HCT116 (cell line): Measurements from ENCODE around the gene LAMTOR5.
"Not testable (repeated sequence)": the region's sequence is repeated elsewhere in the genome, so short reads cannot be mapped to it uniquely, and the experiment has no call there.

Experiments
- EZH2 ChIP-seq: fragments of 200-600 bp; sonication (generic); IDR thresholded peaks from 2 replicates; pipeline ENCODE4 v1.6.1; 2017; ENCODE audit warnings: antibody characterized with exemption, mixed run types
- EZH2phosphoT487 ChIP-seq: fragments of 200-600 bp; IDR thresholded peaks from 2 replicates; pipeline ENCODE4 v1.6.1; 2018; ENCODE audit warnings: antibody characterized with exemption, borderline replicate concordance
- POLR2A ChIP-seq: IDR thresholded peaks from 2 replicates; pipeline ENCODE4 v1.7.0; 2011; ENCODE audit warnings: borderline replicate concordance; ENCODE audit not compliant: insufficient read depth, insufficient read length; ENCODE audit errors: extremely low read depth
- POLR2AphosphoS5 ChIP-seq: IDR thresholded peaks from 2 replicates; pipeline ENCODE4 v1.6.1; 2011; ENCODE audit warnings: mild to moderate bottlenecking, low read depth, low read length, moderate library complexity
- RAD21 ChIP-seq: IDR thresholded peaks from 2 replicates; pipeline ENCODE4 v1.6.1; 2012; ENCODE audit warnings: low read depth, mild to moderate bottlenecking
- SIN3A ChIP-seq: IDR thresholded peaks from 2 replicates; pipeline ENCODE4 v1.6.1; 2012; ENCODE audit warnings: low read depth
- TCF7L2 ChIP-seq: IDR thresholded peaks from 2 replicates; pipeline ENCODE4 v1.7.0; 2011; ENCODE audit warnings: borderline replicate concordance, inconsistent platforms; ENCODE audit not compliant: insufficient read depth, insufficient read length; ENCODE audit errors: extremely low read depth
- ZNF274 ChIP-seq: fragments of 200-500 bp; sonication (Bioruptor generic); IDR thresholded peaks from 2 replicates; pipeline ENCODE4 v1.6.1; 2014; ENCODE audit warnings: mild to moderate bottlenecking, low read depth, low read length, inconsistent platforms
- TF ChIP-seq, protein P1 (sequence below), 3 experiments: fragments of 200-600 bp in 1 of 3; sonication (generic) in 1 of 3; IDR thresholded peaks in 2 of 3; conservative IDR thresholded peaks in 1 of 3; 2 replicates each; pipeline ENCODE4 v1.5.1; 2012 to 2017; ENCODE audit warnings: low read depth in 2 of 3, low read length in 2 of 3, antibody characterized with exemption in 1 of 3, borderline replicate concordance in 1 of 3, control low read depth in 1 of 3, mild to moderate bottlenecking in 1 of 3, mixed read lengths in 1 of 3, mixed run types in 1 of 3, moderate library complexity in 1 of 3; ENCODE audit not compliant: insufficient read depth in 1 of 3
- TF ChIP-seq, protein P2 (sequence below): IDR thresholded peaks from 2 replicates; pipeline ENCODE4 v1.6.1; 2012; ENCODE audit warnings: low read depth
- TF ChIP-seq, protein P3 (sequence below): IDR thresholded peaks from 2 replicates; pipeline ENCODE4 v1.6.1; 2012
- TF ChIP-seq, protein P4 (sequence below): IDR thresholded peaks from 2 replicates; pipeline ENCODE4 v1.6.1; 2012

DNA sequence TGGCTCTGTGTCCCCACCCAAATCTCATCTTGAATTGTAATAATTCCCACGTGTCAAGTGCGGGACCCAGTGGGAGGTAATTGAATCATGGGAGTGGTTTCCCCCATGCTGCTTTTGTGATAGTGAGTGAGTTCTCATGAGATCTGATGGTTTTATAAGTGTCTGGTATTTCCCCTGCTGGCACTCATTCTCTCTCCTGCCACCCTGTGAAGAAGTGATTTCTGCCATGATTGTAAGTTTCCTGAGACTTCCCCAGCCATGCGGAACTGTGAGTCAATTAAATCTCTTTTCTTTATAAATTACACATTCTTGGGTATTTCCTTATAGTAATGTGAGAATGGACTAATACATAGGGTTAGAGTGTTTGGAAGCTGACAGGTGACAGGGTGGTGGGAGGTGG, 32.4 kb upstream of the LAMTOR5 start:
- TF ChIP-seq, protein P1, sequence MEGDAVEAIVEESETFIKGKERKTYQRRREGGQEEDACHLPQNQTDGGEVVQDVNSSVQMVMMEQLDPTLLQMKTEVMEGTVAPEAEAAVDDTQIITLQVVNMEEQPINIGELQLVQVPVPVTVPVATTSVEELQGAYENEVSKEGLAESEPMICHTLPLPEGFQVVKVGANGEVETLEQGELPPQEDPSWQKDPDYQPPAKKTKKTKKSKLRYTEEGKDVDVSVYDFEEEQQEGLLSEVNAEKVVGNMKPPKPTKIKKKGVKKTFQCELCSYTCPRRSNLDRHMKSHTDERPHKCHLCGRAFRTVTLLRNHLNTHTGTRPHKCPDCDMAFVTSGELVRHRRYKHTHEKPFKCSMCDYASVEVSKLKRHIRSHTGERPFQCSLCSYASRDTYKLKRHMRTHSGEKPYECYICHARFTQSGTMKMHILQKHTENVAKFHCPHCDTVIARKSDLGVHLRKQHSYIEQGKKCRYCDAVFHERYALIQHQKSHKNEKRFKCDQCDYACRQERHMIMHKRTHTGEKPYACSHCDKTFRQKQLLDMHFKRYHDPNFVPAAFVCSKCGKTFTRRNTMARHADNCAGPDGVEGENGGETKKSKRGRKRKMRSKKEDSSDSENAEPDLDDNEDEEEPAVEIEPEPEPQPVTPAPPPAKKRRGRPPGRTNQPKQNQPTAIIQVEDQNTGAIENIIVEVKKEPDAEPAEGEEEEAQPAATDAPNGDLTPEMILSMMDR (IDR thresholded peaks at IDR 0.05 in 2 of 3, conservative IDR thresholded peaks at IDR 0.05 in 1 of 3; ENCODE audit: borderline replicate concordance in 1 of 3, insufficient read depth in 1 of 3, low read depth in 2 of 3, low read length in 2 of 3), result not testable (repeated sequence)
- not testable (repeated sequence) for TF ChIP-seq POLR2A, SIN3A, ZNF274, EZH2, RAD21, TCF7L2, EZH2phosphoT487, POLR2AphosphoS5
- TF ChIP-seq, protein P2, sequence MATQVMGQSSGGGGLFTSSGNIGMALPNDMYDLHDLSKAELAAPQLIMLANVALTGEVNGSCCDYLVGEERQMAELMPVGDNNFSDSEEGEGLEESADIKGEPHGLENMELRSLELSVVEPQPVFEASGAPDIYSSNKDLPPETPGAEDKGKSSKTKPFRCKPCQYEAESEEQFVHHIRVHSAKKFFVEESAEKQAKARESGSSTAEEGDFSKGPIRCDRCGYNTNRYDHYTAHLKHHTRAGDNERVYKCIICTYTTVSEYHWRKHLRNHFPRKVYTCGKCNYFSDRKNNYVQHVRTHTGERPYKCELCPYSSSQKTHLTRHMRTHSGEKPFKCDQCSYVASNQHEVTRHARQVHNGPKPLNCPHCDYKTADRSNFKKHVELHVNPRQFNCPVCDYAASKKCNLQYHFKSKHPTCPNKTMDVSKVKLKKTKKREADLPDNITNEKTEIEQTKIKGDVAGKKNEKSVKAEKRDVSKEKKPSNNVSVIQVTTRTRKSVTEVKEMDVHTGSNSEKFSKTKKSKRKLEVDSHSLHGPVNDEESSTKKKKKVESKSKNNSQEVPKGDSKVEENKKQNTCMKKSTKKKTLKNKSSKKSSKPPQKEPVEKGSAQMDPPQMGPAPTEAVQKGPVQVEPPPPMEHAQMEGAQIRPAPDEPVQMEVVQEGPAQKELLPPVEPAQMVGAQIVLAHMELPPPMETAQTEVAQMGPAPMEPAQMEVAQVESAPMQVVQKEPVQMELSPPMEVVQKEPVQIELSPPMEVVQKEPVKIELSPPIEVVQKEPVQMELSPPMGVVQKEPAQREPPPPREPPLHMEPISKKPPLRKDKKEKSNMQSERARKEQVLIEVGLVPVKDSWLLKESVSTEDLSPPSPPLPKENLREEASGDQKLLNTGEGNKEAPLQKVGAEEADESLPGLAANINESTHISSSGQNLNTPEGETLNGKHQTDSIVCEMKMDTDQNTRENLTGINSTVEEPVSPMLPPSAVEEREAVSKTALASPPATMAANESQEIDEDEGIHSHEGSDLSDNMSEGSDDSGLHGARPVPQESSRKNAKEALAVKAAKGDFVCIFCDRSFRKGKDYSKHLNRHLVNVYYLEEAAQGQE, result not testable (repeated sequence)
- TF ChIP-seq, protein P3, sequence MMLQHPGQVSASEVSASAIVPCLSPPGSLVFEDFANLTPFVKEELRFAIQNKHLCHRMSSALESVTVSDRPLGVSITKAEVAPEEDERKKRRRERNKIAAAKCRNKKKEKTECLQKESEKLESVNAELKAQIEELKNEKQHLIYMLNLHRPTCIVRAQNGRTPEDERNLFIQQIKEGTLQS, result not testable (repeated sequence)
- TF ChIP-seq, protein P4, sequence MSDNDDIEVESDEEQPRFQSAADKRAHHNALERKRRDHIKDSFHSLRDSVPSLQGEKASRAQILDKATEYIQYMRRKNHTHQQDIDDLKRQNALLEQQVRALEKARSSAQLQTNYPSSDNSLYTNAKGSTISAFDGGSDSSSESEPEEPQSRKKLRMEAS, result not testable (repeated sequence)
